ENCODE data around the gene RETREG3.

DNA sequence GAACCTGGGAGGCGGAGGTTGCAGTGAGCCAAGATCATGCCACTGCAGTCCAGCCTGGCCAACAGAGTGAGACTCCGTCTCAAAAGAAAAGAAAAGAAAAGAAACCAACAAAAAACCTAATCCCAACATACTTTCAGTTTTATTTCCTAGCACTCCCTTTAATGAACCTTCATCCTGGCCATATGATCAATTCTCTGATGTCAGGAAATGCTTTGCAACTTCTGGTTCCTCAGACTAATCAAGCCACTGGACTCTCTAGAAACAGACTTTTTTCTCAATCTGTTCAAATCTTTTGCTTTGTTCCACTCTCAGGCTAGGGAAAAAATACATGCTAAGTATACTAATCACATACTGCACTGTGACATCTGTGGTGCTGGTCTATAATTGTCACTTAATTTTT lies 18.3 kb downstream of the RETREG3 start:
- TF ChIP-seq EZH2 (IDR thresholded peaks at IDR 0.05) (no peak), POLR2AphosphoS5 (IDR thresholded peaks at IDR 0.05; ENCODE audit: borderline replicate concordance, low read depth, low read length) (no peak)

Data from SK-N-MC (cell line).